Activated CD8-positive, alpha-beta memory T cell treated with anti-CD3 and anti-CD28 coated beads, Interleukin-2, amount 50 U/mL, for 48 hours (primary cell): ENCODE measurements around the gene COL15A1.

Experiments used
- DNase-seq: peaks from one replicate; pipeline ENCODE4 v3.0.0-alpha.2; 2020

The COL15A1 gene

GRCh38 chr9:98974554-98974953 lies 30.8 kb downstream of the COL15A1 start:
- DNase-seq, result no peak

- peak; percentile 96 for DNase-seq
Measured at GRCh38 chr9:98974994-98975712, 31.4 kb downstream of the COL15A1 start.

GRCh38 chr9:98975838-98976237 lies 32.1 kb downstream of the COL15A1 start:
- no peak for DNase-seq

- DNase-seq, result no peak
Measured at GRCh38 chr9:98977246-98977714, 33.6 kb downstream of the COL15A1 start.

- no peak for DNase-seq
Measured at GRCh38 chr9:98977813-98978212, 34.1 kb downstream of the COL15A1 start.

- DNase-seq, result no peak
Measured at GRCh38 chr9:98978231-98978681, 34.5 kb downstream of the COL15A1 start.

GRCh38 chr9:98980291-98980690 lies 36.6 kb downstream of the COL15A1 start:
- DNase-seq, result no peak

- no peak for DNase-seq
Measured at GRCh38 chr9:98983295-98984268, 39.9 kb downstream of the COL15A1 start.

- DNase-seq, result no peak
Measured at GRCh38 chr9:98985596-98985995, 41.9 kb downstream of the COL15A1 start.

- no peak for DNase-seq
Measured at GRCh38 chr9:98986866-98987651, 43.4 kb downstream of the COL15A1 start.

GRCh38 chr9:98989036-98990000 lies 45.6 kb downstream of the COL15A1 start:
- DNase-seq, result peak; percentile 36

GRCh38 chr9:98990181-98990870 lies 46.6 kb downstream of the COL15A1 start:
- DNase-seq, result peak; percentile 26

GRCh38 chr9:98992107-98992884 lies 48.6 kb downstream of the COL15A1 start:
- DNase-seq, result peak; percentile 40

GRCh38 chr9:98992885-98993569 lies 49.3 kb downstream of the COL15A1 start:
- DNase-seq, result peak; percentile 18

- peak; percentile 52 for DNase-seq
Measured at GRCh38 chr9:98993570-98993945, 49.9 kb downstream of the COL15A1 start.

GRCh38 chr9:98994172-98995058 lies 50.7 kb downstream of the COL15A1 start:
- peak; percentile 32 for DNase-seq

- DNase-seq, result no peak
Measured at GRCh38 chr9:98995059-98995671, 51.5 kb downstream of the COL15A1 start.

- no peak for DNase-seq
Measured at GRCh38 chr9:98995971-98996504, 52.3 kb downstream of the COL15A1 start.
